Uterus (tissue), 2 donors: ENCODE measurements around the gene CALML6.

Source experiments
- POLR2A ChIP-seq, 2 donors: fragments of 450-650 bp; IDR thresholded peaks; one replicate each; pipeline ENCODE4 v1.6.1; 2016; ENCODE audit warnings: antibody characterized with exemption in 2 of 2, mild to moderate bottlenecking in 1 of 2, moderate library complexity in 1 of 2
- TF ChIP-seq, protein P1 (sequence below), 4 experiments: fragments of 200-600 bp in 2 of 4; fragments of 450-650 bp in 2 of 4; sonication (generic) in 2 of 4; IDR thresholded peaks; one replicate each; pipeline ENCODE4 v1.5.1; 2016 to 2019; ENCODE audit warnings: antibody characterized with exemption in 4 of 4, mild to moderate bottlenecking in 2 of 4, moderate library complexity in 1 of 4

DNA sequence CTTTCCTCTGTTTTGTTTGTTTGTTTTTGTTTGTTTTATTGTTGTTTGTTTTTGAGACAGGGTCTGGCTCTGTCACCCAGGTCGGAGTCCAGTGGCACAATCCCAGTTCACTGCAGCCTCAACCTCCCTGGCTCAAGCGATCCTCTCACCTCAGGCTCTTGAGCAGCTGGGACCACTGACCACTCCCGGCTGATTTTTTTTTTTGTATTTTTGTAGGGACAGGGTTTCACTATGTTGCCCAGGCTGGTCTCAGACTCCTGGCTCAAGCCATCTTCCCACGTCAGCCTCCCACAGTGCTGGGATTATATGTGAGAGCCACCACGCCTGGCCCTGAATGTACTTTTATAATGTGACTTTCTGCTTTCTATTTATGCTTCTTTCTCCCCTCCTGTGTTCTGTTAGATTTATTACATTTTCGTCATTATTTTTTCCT is 5.0 kb upstream of the CALML6 start:
- TF ChIP-seq, protein P1, sequence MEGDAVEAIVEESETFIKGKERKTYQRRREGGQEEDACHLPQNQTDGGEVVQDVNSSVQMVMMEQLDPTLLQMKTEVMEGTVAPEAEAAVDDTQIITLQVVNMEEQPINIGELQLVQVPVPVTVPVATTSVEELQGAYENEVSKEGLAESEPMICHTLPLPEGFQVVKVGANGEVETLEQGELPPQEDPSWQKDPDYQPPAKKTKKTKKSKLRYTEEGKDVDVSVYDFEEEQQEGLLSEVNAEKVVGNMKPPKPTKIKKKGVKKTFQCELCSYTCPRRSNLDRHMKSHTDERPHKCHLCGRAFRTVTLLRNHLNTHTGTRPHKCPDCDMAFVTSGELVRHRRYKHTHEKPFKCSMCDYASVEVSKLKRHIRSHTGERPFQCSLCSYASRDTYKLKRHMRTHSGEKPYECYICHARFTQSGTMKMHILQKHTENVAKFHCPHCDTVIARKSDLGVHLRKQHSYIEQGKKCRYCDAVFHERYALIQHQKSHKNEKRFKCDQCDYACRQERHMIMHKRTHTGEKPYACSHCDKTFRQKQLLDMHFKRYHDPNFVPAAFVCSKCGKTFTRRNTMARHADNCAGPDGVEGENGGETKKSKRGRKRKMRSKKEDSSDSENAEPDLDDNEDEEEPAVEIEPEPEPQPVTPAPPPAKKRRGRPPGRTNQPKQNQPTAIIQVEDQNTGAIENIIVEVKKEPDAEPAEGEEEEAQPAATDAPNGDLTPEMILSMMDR (IDR thresholded peaks at IDR 0.05), result no peak
- no peak for TF ChIP-seq POLR2A (IDR thresholded peaks at IDR 0.05)
